Endothelial cell (in vitro differentiated cells): ENCODE data around the gene SMPD3. TPM values are rescaled to one million over a fixed set of nuclear protein-coding genes. Genes with fewer than 3 reads are reported as not detected.

Source experiments
- DNase-seq: peaks from one replicate; pipeline ENCODE4 v3.0.0; 2021; ENCODE audit warnings: low spot score
- H3K27ac Mint-ChIP-seq: one replicate; pipeline ENCODE4 v1.8.0; 2021; ENCODE audit warnings: mixed read lengths, inconsistent platforms; ENCODE audit not compliant: unreplicated experiment
- H3K27me3 Mint-ChIP-seq: one replicate; pipeline ENCODE4 v1.8.0; 2021; ENCODE audit warnings: mild to moderate bottlenecking, moderate library complexity, mixed read lengths, inconsistent platforms; ENCODE audit not compliant: unreplicated experiment
- H3K36me3 Mint-ChIP-seq: one replicate; pipeline ENCODE4 v1.8.0; 2021; ENCODE audit warnings: mild to moderate bottlenecking, low read depth, mixed read lengths, inconsistent platforms; ENCODE audit not compliant: unreplicated experiment
- H3K4me1 Mint-ChIP-seq: one replicate; pipeline ENCODE4 v1.8.0; 2021; ENCODE audit warnings: mild to moderate bottlenecking, mixed read lengths, inconsistent platforms; ENCODE audit not compliant: unreplicated experiment
- H3K4me3 Mint-ChIP-seq: one replicate; pipeline ENCODE4 v1.8.0; 2021; ENCODE audit warnings: mild to moderate bottlenecking, mixed read lengths, inconsistent platforms; ENCODE audit not compliant: unreplicated experiment
- H3K9me3 Mint-ChIP-seq: one replicate; pipeline ENCODE4 v1.8.0; 2021; ENCODE audit warnings: mixed read lengths, inconsistent platforms; ENCODE audit not compliant: unreplicated experiment
- CTCF ChIP-seq: fragments of 200-600 bp; sonication (generic); IDR thresholded peaks from one replicate; pipeline ENCODE4 v1.5.0; 2021; ENCODE audit warnings: antibody characterized with exemption; ENCODE audit not compliant: unreplicated experiment
- total RNA-seq: library from RNA; stranded (reverse); fragmentation: NEBNext Ultra II Directional; extraction: Animal tissue kit (Norgen Biotek cat#: 25700); gene quantifications from one replicate; pipeline ENCODE4 v1.2.1, GENCODE V29; 2021; ENCODE audit not compliant: unreplicated experiment

SMPD3 gene
- total RNA-seq, 1 donor from 2014 or later = not detected

GRCh38 chr16:68452176-68452575 lies 3.9 kb upstream of the SMPD3 start:
- Mint-ChIP-seq H3K27ac (no peak overlapping the region), H3K9me3 (no peaks in the 10 kb centered on the region), H3K4me3 (no peak overlapping the region), H3K4me1 (peaks cover 10% of the 10 kb centered on the region), H3K36me3 (peaks cover 4% of the 10 kb centered on the region), H3K27me3 (peaks cover 9% of the 10 kb centered on the region)
- DNase-seq = no peak
- no peak for TF ChIP-seq CTCF

- H3K4me3 Mint-ChIP-seq = no peak overlapping the region
- no peak for DNase-seq
- H3K9me3 Mint-ChIP-seq = no peaks in the 10 kb centered on the region
- H3K4me1 Mint-ChIP-seq = peaks cover 10% of the 10 kb centered on the region
- no peak overlapping the region for H3K27ac Mint-ChIP-seq
- H3K36me3 Mint-ChIP-seq = peaks cover 4% of the 10 kb centered on the region
- no peak for TF ChIP-seq CTCF
- H3K27me3 Mint-ChIP-seq = peaks cover 9% of the 10 kb centered on the region
These were observed 3.4 kb upstream of the SMPD3 start for GRCh38 chr16:68451676-68452075.

GRCh38 chr16:68450741-68451255 lies 2.5 kb upstream of the SMPD3 start:
- Mint-ChIP-seq H3K27ac (no peak overlapping the region), H3K4me1 (peaks cover 12% of the 10 kb centered on the region), H3K4me3 (no peak overlapping the region), H3K36me3 (peaks cover 8% of the 10 kb centered on the region), H3K9me3 (no peaks in the 10 kb centered on the region), H3K27me3 (peaks cover 9% of the 10 kb centered on the region)
- DNase-seq = no peak
- TF ChIP-seq CTCF = no peak

GRCh38 chr16:68447653-68448359 lies 502 bp downstream of the SMPD3 start:
- DNase-seq = no peak
- Mint-ChIP-seq H3K4me3 (no peak overlapping the region), H3K27ac (no peak overlapping the region), H3K27me3 (peaks cover 13% of the 10 kb centered on the region), H3K9me3 (no peaks in the 10 kb centered on the region), H3K36me3 (peaks cover 8% of the 10 kb centered on the region), H3K4me1 (peaks cover 16% of the 10 kb centered on the region)
- no peak for TF ChIP-seq CTCF
